Activated CD4-positive, alpha-beta T cell treated with anti-CD3 and anti-CD28 coated beads for 48 hours (primary cell): Measurements from ENCODE around the gene ZC3H12C.
"Not testable (repeated sequence)": the region's sequence is repeated elsewhere in the genome, so short reads cannot be mapped to it uniquely, and the experiment has no call there.

Experiments
- DNase-seq: peaks from one replicate; pipeline ENCODE4 v3.0.0-alpha.2; 2020

ZC3H12C gene

DNA sequence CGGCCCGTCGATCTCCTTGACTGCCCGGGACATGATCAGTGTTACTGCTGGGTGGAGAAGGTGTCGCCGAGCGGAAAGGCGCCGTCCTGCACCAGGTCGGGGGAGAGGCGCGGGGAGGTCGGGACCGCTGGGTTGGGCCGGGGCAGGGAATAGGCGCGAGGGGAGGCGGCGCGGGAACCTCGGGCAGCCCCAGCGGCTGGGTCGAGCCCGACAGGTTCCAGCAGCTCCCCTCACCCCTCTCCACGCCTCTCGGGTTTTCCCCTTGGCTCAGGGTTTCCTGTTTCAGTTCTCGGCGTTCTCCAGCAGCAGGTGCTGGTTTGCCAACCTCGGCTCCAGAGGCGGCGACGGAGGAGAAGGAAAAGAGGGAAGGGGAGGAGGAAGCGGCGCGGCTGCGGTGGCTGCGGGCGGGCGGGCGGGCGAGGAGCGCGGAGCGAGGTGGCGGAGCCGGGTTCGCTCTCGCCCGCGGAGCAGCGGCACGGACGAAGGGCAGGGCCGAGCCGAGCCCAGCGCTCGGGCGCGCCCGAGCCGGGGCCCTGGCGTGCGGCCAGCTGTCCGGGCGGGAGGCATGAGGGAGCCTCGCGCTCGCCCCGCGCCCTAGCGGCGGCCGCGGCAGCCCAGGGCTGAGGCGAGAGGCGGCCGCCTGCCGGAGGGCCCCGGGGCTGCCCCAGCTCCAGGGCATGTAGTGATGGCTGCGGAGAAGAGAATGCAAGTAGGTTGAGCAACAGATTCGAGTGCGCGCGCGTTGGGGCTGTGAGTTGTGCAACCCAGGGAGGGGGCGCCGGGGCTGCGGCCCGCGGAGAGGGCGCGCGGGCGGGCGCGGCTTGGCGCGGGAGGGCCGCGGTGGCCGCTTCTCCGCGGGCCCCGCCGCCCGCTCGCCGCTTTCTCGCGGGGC, at the start of gene ZC3H12C:
ZC3H12C (plus strand) TSS at position 878 of the 892 bp plus-strand sequence. CDS start 20 bp downstream, outside the sequence.
- DNase-seq, result peak; percentile 56

DNA sequence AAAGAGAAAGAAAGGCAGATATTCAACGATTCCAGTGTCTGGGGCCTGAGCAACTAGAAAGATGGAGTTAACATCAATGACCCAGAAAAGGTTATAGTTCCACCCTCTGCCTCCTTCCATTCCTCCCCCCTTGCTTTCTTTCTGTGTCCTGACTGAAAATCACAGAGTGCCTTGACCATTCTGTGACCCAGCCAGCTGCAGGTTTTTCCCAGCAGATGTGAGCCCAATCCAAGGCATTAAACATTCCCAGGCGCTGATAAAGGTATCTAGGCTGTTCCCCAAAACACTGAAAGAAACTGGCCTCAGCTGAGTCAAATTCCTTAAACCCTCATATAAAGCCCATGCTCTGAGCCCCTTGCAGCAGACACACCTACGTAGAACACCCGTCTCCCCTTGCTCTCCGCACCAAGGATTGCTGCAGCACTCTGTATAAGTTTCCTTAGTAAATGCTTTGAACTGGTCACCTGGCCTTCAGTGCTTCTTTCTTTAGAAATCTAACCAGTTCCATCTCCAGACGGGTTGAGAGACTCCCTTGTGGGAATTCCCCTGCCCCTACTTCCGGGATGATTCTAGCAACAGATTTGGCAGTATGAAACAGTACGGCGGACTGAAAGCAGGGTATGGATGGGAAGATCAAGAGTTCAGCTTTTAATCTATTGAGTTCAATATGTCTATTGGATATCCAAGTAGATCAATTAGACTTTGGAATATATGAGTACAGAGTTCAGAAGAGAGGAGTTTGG, 48.8 kb upstream of the ZC3H12C start:
- DNase-seq, result no peak

DNA sequence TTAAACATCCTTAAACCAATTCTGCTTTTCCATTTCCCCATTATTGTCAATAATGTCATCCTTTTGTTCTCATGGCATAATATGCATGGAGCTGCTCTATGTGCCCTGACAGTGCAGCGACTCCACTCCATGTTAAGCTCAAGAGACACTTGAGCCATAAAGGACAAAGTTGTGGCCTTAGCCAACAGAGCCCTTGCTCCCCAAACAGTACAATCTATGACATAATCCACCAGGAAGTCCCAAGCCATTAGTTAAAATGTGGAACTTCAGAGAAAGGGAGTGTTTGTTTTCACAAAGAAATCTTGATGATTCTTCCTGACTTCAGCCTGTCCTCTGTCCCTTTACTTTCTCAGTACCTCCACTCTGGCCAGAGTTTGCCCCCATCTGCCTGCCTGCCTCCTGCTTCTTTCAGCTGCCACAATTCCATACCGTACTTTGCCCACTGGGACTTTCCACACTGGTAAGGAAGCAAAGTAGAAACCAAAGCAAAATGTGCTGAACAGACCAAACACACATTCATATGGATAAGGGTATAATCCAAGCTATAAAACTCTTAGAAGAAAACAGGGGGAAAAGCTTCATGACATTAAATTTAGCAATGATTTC, 46.3 kb upstream of the ZC3H12C start:
- DNase-seq, result no peak

DNA sequence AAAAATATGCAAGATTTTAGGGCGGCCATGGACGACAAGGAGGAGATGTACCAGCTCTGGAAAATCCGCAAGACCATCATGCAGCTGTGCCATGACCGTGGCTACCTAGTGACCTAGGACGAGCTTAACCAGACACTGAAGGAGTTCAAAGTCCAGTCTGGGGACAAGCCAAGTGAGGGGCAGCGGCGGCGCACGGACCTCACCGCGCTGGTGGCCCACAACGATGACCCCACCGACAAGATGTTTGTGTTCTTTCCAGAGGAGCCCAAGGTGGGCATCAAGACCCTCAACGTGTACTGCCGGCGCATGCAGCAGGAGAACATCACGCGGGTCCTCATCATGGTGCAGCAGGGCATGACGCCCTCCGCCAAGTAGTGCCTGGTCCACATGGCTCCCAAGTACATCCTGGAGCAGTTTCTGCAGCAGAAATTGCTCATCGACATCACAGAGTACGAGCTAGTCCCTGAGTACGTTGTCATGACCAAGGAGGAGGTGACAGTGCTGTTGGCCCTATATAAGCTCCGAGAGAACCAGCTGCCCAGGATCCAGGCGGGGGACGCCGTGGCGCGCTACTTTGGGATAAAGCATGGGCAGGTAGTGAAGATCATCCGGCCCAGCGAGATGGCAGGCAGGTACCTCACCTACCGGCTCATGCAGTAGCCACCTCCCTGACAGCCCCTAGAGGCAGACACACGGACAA, 43.5 kb upstream of the ZC3H12C start:
- no peak for DNase-seq

DNA sequence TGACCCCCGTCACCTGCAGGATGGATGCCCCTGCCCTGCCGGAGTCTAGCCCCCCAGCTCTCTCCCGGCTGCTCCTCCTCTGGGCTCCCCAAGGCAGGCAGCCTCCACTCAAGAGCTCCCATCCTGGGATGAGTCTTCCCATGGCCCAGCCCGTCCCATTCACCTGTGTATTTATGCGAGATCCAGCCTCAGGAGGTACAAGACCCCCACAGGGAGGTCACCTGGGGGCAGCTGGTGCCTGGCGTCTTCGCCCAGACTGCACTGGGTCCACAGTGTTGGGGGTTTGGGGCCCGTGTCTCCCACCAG, 43.0 kb upstream of the ZC3H12C start:
- DNase-seq, result no peak

DNA sequence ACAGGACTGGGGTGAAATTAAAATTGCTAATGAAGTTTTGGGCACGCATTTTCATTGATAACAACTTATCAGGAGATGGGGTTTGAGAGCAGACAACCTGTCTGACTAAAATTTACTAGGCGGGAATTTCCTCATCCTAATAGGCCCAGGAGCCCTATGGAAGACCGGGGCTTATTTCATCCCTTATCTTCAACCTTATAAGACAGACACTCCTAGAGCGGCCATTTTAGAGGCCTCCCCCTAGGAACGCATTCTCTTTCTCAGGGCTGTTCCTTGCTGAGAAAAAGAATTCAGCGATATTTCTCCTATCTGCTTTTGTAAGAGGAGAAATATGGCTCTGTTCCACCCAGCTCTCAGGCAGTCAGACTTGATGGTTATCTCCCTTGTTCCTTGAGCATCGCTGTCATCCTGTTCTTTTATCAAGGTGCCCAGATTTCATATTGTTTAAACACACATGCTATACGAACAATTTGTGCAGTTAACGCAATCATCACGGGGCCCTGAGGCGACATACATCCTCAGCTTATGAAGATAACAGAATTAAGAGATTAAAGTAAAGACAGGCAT, 39.3 kb upstream of the ZC3H12C start:
- no peak for DNase-seq

DNA sequence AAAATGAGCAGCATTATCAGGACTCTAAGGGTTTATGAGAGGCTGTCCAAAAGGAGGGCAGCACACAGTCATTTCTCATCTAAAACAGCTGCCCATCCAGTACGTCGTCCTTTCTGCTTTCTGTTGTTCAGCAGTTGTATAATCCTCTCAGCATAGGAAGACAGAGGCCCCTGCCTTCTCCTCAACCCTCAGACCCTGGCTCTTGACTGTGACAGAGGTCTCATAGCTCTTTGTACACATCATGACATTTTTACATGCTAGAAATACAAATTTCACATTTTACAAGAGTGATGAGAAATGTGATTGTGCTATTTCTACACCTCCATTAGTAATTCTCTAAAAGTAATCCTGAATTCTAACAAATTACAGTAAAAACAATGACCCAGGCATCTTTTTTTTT, 36.2 kb upstream of the ZC3H12C start:
- no peak for DNase-seq

DNA sequence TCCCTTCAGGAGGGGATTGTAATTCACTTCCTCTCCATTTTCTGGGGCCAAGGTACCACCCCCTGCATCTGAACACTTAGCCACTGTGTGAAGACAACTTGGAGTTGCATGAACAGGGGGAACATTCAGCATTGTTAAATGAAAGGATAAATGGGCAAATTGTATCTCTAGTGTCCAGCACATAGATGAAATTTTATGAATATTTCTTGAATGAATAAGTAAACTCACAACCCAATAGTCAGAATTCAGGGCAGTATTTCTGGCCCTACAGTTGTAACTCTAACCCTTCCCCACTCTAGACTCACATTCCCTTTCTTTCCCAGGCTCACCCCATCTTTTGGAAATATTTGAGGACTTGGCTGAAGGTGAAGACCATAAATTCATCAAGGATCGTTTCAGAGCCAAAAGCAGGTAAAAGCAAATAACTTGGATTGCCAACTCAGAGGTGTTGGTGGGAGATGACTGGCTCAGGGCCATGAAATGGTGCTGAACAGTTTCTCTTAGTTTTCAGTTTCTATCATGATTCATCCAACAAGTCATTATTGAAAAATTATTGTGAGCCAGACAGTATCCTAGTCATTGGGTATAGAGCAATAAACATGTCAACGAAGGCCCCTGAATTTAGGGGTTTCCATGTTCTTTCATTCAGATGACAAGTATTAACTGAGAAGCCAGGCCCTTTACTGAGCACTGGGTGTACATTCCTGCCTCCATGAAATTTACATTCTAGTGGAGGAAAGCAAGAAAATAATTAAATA, 33.3 kb upstream of the ZC3H12C start:
- no peak for DNase-seq

DNA sequence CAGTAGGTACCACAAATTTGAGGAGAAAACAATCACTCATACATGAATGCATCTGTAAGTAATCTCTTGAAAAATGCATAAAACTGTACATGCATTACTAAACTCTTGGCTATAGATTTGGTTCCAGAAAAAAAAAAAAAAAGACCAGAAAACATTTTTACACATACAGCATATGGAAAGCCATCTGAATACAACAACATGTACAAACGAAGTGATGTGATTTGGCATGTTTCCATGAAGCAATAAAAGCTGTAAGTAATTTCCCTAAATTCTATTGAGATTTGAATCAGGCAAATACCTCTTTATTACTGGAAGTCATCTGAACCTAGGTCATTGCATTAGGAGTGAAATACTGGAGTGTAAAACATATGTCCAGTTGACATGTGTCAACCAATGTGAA, 31.9 kb upstream of the ZC3H12C start:
- DNase-seq, result no peak

DNA sequence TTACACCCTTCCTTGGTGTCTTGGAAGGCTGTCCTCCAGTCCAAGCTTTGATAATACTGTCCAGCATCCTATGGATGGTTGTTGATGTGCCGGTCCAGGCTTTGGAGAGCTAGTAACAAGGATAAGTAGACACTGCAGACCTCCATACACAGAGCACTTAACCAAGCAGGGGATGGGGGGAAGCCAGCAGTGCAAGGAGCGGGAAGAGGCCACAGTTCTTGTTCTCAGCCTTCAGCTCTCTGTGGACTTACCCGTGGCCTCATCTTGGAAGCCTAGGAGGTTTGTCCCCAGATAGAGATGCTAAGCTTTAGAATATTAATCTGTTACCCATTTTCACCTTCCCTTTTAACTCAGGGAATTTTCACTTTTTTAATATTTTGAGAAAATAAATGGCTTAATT, 30.9 kb upstream of the ZC3H12C start:
- DNase-seq, result no peak

DNA sequence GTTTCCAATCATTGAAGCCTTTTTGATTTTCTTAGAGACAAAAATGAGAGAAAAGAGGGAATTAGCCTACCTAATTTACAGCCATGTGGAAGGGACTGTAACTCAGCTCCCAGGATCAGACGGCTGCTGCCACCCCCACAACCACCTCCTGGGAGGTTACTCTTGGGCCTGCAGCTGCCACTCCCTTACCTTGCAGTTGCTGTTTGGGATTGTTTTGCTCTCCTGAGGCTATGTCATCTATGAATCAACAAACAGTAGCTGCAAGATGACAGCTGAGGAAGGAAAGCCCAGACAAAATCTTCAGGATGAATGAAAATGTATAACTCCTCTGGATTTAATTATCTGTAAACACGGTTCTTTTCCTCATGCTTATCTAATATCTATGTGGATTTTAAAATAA, 28.0 kb upstream of the ZC3H12C start:
- no peak for DNase-seq

DNA sequence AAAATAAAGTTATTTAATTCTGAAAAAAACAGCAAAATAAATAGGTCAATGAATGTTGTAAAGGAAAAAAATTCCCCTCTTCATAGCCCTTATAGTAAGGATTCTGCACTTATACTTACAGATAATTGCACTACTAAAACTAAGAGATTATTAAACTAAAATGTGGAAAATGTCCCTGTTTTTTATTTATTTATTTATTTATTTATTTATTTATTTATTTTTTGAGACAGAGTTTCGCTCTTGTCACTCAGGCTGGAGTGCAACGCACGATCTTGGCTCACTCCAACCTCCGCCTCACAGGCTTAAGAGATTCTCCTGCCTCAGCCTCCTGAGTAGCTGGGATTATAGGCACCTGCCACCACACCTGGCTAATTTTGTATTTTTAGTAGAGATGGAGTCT, 25.2 kb upstream of the ZC3H12C start:
- DNase-seq, result not testable (repeated sequence)

DNA sequence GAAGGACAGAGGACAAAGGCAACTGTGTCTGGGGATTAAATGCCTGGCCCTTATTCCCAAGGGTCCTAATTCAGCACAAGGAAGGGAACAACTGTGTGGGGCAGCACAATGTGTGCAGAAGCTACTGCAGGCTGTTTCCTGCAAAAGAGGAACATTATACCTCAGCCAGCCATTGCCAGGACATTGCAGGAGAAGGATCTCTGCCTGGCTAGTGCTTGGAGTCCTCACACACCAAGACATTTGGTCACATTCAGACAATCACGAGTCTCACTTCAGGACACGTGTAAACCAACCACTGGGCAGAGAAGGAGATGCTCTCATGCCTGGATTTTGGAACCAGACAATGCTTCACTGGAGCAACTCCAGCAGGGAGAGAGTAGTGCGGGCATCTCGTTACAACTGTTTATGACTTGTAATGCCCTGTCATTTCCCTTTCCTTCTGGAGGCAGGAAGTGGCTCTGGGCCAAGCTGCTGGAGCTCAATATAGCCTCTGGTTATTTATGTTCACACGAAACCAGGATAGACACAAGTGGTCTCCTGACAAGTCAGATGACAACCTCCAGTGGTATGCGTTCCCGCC, 23.9 kb upstream of the ZC3H12C start:
- DNase-seq, result no peak

DNA sequence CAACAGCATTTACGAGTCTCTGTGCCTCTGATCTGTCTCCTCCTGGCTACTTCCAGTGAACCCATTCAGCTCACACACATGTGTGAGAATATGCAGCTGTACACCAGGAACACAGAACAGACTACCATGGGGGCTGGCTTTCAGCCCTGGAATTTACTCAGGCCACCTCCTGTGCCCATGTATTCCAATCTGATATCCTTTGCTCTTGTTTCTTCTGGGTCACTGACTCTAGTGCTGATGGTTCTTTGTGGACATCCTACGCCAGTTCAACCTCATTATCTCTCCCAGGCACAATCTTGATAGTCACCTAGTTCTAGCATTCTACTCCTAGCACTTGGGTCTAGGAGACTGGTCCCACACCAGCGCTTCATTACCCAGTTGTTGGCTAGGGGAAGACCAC, 23.0 kb upstream of the ZC3H12C start:
- no peak for DNase-seq

DNA sequence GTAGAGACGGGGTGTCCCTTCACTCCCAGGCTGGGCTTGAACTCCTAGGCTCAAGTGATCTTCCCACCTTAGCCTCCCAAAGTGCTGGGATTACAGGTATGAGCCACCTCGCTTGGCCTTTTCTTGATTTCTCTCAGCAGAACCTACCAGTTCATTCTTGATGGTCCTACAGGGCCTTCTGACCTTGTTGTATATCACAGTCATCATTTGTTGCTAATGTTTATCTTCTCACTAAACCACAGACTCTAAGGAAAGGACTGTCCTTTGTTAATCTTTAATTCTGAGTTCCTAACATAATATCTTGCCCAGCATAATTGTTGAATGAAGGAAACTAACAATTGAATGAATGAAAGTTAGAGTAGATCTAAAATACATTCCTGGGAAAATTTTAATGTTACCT, 22.0 kb upstream of the ZC3H12C start:
- DNase-seq, result no peak

DNA sequence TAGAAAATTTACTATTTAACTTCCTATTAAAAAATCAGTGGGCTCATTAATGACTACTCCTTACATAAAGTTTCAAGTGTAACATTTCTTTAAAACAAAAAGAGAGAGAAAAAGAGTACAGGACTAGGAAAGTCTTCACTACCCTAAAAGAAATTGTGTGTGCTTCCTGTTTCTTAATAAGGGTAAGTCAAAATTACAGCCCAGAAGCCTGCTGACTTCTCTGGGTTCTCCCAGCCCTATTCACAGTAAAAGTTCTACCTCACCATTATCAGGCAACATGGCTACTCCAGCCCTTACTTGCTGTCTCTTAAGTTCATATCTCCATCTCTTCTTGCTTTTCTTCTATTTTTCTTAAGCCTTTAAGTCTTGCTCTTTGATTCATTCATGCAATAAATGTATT, 20.3 kb upstream of the ZC3H12C start:
- no peak for DNase-seq

DNA sequence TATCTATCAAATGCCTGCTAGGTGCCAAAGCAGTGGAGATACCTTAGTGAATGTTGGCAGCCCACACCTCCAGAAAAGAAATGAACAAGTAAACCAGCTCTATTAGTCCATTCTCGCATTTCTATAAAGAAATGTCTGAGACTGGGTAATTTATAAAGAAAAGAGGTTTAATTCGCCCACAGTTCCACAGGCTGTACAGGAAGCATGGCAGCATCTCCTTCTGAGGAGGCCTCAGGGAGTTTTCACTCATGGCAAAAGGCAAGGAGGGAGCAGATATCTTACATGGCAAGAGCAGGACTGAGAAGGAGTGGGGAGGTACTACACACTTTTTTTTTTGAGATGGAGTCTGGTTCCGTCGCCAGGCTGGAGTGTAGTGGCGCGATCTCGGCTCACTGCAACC, 18.7 kb upstream of the ZC3H12C start:
- DNase-seq, result no peak

DNA sequence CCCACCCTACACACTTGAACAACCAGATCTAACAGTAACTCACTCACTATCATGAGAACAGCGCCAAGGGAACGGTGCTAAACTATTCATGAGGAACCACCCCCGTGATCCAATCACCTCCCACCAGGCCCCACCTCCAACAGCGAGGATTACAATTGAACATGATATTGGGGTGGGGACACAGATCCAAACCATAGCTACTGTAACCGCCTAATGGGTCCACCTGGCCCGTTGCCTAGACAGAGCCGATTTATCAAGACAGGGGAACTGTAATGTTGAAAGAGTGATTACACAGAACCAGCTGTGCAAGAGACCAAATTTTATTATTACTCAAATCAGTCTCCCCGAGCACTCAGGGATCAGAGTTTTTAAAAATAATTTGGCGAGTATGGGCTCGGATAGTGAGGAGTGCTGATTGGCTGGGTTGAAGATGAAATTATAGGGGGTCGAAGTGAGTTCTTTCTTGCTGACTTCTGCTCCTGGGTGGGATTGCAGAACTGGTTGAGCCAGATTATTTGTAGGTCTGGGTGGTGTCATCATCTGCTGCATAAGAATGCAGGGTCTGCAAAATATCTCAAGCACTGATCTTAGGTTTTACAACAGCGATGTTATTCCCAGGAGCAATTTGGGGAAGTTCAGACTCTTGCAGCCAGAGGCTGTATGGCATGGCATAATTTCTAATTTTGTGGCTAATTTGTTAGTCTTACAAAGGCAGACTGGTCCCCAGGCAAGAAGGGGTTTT, 17.9 kb upstream of the ZC3H12C start:
- DNase-seq, result no peak

DNA sequence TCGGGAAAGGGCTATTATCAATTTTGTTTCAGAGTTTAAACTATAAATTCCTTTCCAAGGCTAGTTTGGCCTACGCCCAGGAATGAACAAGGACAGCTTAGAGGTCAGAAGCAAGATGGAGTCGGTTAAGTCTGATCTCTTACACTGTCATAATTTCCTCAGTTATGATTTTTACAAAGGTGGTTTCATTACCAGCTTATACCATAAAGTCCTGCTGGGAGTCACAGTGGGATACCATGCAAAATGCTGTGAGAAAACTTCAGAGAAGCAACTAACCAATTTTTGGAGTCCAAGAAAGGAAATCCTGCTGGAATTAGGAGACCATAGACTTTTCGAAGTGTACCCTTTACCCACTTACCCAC, 17.4 kb upstream of the ZC3H12C start:
- no peak for DNase-seq

DNA sequence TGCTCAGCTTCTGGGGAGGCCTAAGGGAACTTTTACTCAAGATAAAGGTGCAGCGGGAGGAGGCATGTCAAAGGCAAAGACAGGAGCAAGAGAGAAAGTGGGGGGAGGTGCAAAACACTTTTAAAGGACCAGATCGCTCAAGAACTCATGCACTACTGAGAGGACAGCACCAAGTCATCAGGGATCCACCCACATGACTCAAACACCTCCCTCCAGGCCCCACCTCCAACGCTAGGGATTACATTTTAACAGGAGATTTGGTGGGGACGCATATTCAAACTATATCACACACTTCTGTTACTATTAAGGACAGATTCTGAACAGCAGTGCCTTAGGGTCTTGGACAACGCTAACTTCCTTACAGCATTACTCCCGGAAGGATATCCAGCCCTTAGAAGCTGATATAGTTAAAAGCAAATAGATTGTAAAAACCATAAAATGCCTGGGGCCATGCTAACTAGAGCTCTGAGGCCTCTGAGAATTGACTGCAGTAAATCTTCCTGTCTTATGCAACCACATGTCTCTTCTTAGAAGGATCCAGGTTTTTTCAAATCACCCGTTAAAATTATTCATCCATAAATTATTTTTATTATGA, 16.7 kb upstream of the ZC3H12C start:
- no peak for DNase-seq

DNA sequence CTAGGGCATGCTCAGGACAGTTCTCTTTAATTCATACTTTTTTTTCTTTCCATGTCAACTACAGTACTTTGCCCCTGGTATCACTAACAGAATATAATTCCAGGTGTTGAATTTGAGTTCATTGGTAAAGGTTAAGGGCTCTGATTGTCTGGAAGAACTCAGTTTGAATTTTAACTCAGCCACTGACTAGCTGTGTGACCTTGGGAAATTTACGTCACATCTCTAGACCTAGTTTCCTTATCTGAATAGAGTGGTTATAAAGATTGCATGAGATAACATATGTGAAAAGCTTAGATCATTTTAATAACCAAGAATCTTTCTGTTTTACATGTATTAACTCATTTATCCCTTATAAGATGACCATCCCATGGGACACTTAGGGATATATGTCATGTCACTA, 15.8 kb upstream of the ZC3H12C start:
- no peak for DNase-seq
